Breast epithelium (tissue), 3 donors: ENCODE results near the gene HIBADH.

Experiments
- CTCF ChIP-seq, 3 donors: fragments of 450-650 bp; IDR thresholded peaks; one replicate each; pipeline ENCODE4 v1.5.1; 2016 to 2017; ENCODE audit warnings: antibody characterized with exemption in 3 of 3, mild to moderate bottlenecking in 3 of 3, moderate library complexity in 3 of 3
- POLR2A ChIP-seq: fragments of 450-650 bp; IDR thresholded peaks from one replicate; pipeline ENCODE4 v1.6.1; 2016; ENCODE audit warnings: antibody characterized with exemption, mild to moderate bottlenecking, moderate library complexity
- POLR2AphosphoS5 ChIP-seq, 3 donors: sonication (generic); formaldehyde crosslinking; IDR thresholded peaks; one replicate each; pipeline ENCODE4 v1.6.1; 2017; ENCODE audit warnings: antibody characterized with exemption in 3 of 3

- TF ChIP-seq POLR2AphosphoS5 (IDR thresholded peaks at IDR 0.05) (no peak), CTCF (IDR thresholded peaks at IDR 0.05) (no peak), POLR2A (no peak)
These were observed 48.6 kb downstream of the HIBADH start for GRCh38 chr7:27614095-27614494.
